GM19452 (cell line): ENCODE results near the gene FOXK1.
"Not testable (repeated sequence)": the region's sequence is repeated elsewhere in the genome, so short reads cannot be mapped to it uniquely, and the experiment has no call there.

Experiments used
- ATAC-seq: cut with Tn5 transposase; IDR thresholded peaks from one replicate; pipeline ENCODE4 v1.9.1; 2021; ENCODE audit not compliant: unreplicated experiment

Gene FOXK1

DNA sequence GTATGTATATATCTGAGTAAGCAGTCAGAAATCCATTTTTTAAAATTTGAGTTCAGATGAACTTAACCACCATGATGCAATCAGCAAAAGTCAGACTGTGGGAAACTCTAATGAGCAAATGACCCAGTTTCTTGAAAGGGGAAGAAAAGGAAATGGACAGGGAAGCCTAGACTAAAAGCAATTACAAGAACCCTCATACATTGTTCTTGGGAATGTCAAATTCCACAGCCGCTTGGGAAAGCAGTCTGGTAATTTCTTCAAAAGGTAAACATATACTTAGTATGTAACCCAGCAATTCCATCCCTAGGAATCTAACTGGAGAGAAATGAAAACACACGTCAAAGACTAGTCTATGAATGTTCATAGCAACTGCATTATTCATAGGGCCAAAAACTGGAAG lies 16.4 kb upstream of the FOXK1 start:
- ATAC-seq: no peak

DNA sequence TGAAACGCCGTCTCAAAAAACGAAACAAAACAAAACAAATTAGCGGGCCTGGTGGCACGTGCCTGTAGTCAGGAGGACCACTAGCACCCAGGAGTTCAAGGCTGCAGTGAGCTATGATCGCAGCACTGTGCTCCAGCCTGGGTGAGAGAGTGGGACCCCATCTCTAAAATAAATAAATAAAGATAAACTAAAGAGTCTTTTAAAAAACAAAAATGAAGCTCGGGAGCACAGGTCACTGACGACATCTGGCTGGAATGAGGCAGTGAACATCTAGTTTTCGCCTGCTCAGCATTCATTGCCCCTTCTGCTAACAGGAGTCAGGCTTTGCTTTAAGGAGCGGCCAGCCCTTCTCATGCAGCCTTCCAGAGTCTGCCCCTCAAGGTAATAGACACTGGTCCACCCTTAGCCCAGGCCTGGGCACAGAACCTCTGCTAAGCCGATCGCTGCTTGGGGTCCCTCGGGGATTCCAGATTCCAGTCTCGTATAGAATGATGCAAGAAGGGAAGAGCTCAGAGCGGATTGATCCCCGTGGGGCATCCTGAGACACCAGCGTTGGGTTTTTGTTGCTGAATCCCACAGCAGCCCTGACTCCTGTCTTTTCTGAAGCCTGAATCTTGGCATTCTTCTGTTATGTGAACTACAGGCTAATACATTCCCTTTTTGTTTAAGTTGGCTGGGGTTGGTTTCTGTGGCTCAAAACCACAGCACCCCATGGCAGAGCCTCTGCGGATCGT lies 14.2 kb upstream of the FOXK1 start:
- ATAC-seq: no peak

DNA sequence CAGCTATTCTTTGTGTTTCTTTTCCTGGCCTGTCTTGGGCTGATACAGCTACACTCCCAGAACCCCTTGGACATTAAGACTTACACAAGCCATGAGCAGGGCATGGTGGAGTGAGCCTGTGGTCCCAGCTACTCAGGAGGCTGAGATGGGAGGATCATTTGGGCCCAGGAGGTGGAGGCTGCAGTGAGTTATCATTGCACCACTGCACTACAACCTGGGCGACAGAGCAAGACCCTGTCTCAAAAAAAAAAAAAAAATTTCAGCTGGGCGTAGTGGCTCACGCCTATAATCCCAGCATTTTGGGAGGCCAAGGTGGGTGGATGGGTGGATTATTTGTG lies 13.6 kb upstream of the FOXK1 start:
- ATAC-seq: no peak

DNA sequence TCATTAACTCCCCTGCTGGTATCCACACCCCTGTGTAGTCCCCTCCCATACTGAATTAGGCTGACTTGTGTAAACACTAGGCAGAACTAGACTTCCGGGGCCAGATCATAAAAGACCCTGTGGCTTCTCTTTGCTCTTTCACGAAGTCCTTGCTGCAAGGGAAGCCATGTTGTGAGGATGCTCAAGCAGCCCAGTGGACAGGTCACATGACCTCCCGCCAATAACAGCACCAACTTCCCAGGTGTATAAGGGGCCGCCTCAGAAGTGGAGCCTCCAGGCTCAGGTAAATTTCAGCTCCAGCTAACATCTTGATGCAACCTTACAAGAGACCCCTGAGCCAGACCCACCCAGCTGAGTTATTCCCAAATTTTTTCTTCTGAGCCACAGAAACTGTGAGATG lies 11.3 kb upstream of the FOXK1 start:
- no peak for ATAC-seq

DNA sequence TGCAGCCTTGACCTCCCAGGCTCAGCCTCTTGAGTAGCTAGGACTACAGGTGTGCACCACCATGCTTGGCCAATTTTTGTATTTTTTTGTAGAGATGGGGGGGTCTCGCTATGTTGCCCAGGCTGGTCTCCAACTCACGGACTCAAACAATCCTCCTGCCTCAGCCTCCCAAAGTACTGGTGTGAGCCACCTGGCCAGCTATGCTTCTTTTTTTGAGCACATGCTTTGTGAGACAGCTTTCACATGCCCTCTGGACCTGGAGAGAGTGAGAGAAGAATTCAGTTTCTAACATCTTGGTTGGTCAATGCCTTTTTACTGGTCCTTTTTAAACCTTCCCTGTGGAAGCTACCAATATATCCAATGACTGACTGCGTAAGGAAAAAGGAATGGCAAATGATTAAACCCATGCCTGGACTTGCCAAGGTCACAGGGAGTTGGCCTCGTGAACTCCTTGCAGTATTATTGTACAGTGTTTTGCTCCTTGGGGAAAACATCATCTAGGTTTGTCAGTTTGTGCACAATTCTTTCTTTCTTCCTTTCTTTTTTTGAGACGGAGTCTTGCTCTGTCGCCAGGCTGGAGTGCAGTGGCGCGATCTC lies 6.2 kb upstream of the FOXK1 start:
- ATAC-seq: no peak

DNA sequence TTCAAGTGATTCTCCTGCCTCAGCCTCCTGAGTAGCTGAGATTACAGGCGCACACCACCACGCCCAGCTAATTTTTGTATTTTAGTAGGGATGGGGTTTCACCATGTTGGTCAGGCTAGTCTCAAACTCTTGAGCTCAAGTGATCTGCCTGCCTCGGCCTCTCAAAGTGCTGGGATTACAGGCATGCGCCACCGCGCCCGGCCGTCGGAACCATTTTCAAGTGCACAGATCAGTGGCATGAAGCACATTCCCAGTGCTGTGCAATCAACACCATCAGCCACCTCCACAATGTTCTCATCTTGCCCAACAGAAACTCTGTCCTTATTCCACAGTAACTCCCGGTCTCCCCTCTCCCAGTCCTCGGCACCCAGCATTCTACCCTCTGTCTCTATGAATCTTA lies 4.6 kb upstream of the FOXK1 start:
- ATAC-seq: not testable (repeated sequence)

DNA sequence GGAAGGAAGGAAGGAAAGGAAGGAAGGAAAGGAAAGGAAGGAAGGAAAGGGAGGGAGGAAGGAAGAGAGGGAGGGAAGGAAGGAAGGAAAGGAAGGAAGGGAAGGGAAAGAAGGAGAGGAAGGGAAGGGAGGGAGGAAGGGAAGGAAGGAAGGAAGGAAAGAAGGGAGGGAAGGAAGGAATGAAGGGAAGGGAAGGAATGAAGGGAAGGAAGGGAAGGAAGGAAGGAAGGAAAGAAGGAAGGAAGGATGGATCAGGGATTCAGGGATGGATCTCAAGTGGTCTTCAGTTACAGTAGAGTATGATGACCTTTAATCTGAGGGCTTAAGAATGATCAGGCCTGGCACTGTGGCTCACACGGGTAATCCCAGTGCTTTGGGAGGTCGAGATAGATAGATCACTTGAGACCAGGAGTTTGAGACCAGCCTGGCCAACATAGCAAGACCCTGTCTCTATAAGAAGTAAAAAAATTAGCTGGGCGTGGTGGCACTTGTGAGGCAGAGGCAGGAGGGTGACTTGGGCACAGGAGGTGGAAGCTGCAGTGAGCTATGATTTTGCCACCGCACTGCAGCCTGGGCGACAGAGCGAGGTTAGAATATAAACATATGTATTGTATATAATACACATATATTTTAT lies 760 bp upstream of the FOXK1 start:
- no peak for ATAC-seq

DNA sequence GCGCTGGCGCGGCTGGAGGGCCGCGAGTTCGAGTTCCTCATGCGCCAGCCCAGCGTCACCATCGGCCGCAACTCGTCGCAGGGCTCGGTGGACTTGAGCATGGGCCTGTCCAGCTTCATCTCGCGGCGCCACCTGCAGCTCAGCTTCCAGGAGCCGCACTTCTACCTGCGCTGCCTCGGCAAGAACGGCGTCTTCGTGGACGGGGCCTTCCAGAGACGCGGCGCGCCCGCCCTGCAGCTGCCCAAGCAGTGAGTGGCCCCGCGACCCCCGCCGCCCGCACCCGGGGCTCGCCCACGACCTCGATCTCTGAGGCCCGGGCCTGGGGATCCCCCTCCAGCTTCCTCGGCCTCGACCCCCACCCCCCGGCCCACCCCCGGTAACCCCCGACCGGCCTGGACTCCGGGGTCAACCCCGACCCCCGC lies 537 bp downstream of the FOXK1 start:
- ATAC-seq: peak; percentile 40

DNA sequence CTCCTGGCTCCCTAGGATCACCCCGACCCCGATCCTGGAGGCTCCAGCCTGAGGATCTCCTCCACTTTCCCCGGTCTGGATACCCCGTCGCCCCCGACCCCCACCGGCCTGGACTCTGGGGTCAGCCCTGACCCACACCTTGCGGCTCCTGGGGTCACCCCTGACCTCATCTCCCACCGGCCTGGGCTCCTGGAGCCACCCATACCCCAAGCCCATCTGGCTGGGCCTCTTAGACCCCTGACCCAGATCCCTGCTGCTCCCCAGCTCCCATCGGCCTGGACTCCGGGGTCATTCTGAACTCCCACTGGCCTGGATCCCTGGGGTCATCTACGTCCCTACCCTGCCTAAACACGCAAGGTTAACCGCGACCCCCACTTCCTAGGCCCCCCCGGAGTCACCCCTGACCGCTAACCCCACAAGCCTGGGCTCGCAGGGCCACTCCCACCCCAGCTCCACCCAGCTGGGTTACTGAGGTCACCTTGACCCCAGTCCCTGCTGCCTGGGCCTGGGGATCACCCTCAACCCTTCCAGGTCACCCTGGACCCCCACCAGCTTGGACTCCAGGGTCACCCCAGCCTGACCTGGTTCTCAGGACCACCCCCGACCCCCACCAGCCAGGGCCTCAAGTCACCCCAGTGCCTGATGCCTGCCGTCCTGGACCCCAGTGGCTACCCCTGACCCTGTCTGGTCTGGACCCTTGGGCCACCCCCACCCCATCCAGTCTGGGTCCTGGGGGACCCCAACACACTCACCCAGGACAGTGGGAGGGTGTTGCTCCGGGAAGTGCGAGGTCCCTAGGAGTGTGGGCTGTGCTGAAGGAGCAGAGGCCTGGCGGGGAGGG lies 1.2 kb downstream of the FOXK1 start:
- no peak for ATAC-seq

DNA sequence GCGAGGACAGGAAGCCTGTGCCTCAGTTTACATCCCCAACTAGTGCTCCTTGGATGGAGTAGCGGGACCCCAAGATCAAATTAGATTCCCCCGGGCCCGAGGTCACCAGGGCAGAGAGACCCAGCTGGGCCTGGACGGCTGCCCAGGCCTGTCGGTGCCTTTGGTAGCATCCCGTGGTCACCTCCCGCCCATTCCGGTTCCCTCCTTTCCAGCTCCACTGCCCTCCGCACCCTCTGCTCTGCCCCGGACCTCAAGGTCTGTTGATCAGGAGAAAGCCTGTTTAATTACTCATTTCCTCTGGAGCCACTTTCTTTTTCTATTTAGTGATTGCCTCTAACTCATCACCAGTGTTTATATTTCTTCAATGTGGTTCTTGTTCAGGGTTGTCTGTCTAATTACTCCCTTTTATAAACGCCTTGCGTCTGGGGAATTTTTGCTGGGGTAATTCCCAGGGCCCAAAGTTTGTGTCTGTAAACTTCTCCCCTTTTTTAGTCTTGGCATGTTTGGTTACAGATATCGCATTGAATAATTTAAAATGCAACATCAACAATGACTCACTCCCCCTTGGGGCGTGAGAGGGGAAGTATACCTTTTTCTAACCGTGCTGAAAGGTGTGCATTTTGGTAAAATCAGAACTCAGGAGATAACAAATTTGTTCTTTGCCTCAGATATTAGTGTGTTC lies 1.9 kb downstream of the FOXK1 start:
- peak; percentile 35 for ATAC-seq

DNA sequence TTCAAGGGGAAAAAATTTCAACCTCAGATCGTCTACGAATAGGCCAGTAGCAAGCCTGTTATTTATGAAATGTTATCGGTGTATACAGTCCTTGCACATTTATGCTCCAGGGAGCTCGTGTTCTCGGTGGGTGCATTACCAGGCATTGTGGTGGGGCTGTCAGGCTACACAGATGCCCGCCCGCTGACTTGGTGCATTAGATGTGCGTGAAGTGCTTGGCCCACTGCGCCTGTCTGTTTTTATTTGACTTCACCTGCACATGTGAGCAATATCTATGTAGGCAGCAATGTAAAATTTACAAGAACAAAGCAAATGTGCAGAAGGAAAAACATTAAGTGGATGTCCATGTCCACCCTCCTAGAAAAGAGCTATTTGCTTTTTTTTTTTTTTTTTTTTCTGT lies 2.8 kb downstream of the FOXK1 start:
- ATAC-seq: no peak

DNA sequence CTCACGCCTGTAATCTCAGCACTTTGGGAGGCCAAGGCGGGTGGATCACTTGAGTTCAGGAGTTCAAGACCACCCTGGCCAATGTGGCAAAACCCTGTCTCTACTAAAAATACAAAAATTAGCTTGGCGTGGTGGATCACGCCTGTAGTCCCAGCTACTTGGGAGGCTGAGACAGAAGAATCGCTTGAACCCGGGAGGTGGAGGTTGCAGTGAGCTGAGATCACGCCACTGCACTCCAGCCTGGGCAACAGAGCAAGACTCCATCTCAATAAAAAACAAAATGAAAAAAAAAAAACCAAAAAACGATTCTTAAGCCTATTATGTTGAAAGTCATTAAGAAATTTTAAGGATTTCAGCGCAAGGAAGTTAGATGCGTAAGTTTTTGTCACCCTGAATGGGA lies 3.6 kb downstream of the FOXK1 start:
- not testable (repeated sequence) for ATAC-seq

DNA sequence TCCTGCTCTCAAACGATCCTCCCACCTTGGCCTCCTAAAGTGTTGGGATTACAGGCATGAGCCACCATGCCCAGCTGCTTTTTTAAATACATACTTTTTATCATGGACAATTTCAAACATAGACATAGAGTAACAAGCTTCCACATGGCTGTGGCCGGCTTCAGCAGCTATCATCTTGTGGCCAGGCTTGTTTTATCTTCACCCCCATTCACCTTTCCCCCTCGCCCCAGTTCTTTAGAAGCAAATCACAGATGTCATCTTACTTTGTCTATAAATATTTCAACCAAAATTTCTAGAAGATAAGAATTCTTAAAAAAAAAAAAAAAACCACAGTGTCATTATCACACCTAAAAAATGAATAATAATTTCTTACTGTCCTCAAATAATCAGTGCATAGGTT lies 5.9 kb downstream of the FOXK1 start:
- no peak for ATAC-seq

DNA sequence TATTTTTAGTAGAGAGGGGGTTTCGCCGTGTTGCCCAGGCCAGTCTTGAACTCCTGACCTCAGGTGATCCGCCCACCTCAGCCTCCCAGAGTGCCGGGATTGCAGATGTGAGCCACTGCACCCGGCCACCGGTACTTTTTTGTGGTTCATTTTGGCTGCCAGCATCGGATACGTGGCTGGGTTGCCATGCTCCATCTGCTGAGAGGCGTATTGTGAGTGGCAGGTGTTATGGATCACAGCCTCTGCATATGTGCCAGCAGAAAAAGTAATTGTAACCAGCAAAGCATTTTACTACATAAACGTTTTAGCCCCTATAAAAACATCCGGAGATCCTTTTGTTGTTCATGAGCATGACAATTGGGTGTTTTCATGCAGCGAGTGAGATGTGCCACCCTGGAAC lies 7.1 kb downstream of the FOXK1 start:
- ATAC-seq: no peak

DNA sequence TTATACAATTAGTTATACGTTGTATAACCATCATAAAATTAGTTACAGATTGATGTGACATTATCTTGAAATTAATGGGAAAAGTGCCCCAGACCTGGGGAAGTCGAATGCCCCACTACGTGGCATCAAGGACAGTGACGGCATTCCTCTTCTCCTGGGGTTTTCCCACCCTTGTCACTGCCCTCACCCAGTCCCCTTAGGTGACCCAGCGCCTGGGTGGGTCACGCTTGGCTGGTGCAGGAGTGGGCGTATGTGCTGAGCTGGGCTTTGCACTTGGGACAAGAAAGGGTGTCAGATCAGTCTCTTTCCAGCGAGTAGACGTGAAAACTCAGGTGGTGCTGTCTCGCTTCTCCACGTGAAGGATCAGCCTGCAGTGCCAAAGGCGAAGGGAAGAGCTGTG lies 7.6 kb downstream of the FOXK1 start:
- no peak for ATAC-seq

DNA sequence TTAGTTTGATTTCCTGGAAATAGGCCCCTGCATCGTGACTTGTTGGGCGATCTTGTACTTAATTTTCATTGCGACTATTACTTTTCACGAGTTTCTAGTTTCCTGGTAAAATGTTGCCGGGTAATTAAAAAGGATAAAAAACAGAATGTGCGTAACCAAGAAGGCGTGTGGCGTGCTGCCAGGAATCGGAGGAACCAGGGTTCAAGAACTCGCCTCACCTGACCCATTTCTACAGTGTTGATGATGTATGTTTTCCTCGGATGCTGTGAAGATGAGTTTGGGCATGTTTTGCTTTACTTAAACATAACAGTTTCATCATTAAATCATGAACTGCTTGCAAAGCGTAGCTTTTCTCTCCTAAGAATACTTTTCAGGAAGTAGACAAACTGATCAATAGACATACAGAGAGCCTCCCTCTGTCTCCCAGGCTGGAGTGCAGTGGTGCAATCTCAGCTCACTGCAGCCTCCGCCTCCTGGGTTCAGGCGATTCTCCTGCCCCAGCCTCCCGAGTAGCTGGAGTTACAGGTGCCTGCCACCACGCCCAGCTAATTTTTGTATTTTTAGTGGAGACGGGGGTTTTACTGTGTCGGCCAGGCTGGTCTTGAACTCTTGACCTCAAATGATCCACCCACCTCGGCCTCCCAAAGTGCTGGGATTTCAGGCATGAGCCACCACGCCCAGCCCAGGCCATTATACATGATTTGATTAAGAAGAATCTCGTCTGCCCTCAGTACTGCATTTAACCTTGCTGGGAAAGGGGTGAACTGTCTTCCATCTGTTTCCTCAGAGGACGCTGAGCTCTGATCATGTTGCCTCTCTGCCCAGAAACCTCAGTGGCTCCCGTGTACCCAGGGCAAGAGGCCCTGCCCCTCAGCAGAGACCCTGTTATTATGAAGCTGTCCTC lies 9.1 kb downstream of the FOXK1 start:
- no peak for ATAC-seq

DNA sequence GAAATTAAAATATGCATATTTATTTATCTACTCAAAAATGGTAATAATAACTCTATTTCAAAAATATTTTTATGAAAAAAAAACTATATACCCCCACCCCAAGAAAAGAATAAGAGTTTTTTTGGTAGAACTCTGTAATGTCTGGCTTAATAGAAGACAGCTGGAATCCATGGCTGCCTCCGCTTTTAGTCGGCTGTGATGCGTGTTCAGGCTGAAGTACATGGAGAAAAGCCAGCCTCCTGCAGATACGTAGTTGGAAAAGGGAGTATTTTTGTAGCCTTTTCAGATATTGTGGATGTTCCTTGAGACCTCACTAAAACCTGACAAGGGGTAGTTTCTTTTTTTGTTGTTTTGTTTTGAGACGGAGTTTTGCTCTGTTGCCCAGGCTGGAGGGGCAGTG lies 10.0 kb downstream of the FOXK1 start:
- ATAC-seq: no peak

DNA sequence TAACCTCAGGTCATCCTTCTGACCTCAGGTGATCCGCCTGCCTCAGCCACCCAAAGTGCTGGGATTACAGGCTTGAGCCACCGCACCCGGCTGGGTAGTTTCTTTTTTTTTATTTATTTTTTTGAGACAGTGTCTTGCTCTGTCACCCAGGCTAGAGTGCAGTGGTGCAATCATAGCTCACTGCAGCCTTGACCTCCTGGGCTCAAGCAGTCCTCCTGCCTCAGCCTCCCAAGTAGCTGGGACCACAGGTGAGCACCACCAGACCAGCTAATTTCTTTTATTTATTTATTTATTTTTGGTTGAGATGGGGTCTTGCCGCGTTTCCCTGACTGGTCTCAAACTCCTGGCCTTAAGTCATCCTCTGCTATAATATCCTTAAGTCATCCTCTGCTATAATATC lies 10.5 kb downstream of the FOXK1 start:
- ATAC-seq: not testable (repeated sequence)

DNA sequence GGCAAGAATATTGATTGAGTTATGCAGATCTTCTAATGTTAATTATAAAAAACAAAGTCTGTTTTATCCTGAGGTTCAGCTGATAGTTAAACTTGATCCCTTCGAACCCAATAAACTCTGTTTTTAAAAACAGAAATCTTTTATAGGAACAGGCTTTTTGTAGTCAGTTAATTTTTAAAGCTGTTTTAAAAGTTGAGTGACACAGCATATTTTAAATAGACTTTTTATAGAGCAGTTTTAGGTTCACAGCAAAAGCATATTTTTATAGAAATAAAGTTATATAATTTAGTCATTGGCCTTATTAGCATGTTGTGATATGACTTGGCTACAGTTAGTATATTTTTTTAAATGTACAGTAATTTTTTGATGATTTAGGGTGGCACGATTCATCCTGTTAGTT lies 11.1 kb downstream of the FOXK1 start:
- ATAC-seq: no peak

DNA sequence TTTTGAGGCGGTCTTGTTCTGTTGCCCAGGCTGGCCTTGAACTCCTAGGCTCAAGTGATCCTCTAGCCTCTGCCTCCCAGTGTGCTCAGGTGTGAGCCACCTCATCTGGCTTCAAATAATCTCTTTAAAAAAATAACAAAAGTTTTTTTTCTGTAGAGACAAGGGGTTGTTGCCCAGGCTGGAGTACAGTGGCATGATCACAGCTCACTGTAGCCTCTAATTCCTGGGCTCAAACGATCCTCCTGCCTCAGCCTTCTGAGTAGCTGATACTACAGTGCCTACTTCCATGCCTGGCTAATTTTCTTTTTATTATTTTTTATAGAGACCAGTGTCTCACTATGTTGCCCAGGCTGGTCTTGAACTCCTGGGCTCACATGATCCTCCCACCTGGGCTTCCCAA lies 11.7 kb downstream of the FOXK1 start:
- ATAC-seq: no peak
